Neuron (in vitro differentiated cells): ENCODE data around the gene DSTYK.
"Not testable (repeated sequence)": the region's sequence is repeated elsewhere in the genome, so short reads cannot be mapped to it uniquely, and the experiment has no call there.

Experiments used
- H2AFZ ChIP-seq: one replicate; pipeline ENCODE4 v1.6.1; 2013; ENCODE audit warnings: low read depth, mild to moderate bottlenecking, inconsistent platforms, low read length, moderate library complexity
- H3K27me3 ChIP-seq: one replicate; pipeline ENCODE4 v1.6.1; 2013; ENCODE audit warnings: low read length; ENCODE audit not compliant: insufficient read depth
- H3K36me3 ChIP-seq: one replicate; pipeline ENCODE4 v1.6.1; 2013; ENCODE audit warnings: low read length; ENCODE audit not compliant: insufficient read depth
- H3K4me1 ChIP-seq: one replicate; pipeline ENCODE4 v1.6.1; 2013; ENCODE audit warnings: low read length; ENCODE audit not compliant: insufficient read depth
- H3K4me3 ChIP-seq: 2 replicates; pipeline ENCODE4 v1.5.1; 2013; ENCODE audit warnings: mild to moderate bottlenecking, low read length, moderate library complexity
- H3K9me3 ChIP-seq: one replicate; pipeline ENCODE4 v1.6.1; 2013; ENCODE audit warnings: low read length

The DSTYK gene

GRCh38 chr1:205169248-205169647, 42.3 kb downstream of the DSTYK start:
- Histone ChIP-seq H3K36me3 (peaks cover 37% of the 10 kb centered on the region), H3K4me3 (no peak overlapping the region), H3K27me3 (no peaks in the 10 kb centered on the region), H3K9me3 (no peaks in the 10 kb centered on the region), H2AFZ (no peak overlapping the region), H3K4me1 (no peaks in the 10 kb centered on the region)

DNA sequence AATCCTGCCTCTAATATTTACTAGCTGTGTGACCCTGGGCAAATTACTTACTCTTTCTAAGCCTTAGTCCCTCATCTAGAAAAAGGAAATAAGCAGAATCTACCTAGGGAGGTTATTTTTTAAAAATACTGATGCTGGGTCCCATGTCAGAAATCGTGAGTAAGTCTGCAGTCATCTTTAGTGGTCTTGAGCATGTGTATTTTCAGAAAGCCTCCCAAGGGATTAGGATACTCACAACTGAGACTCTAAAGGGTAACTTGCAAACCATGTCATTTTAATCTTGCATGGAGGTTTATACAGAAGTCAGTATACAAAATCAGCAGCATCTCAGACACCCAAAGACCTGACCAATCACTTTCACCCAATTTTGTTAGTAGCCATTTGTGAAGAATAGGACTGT, 43.2 kb downstream of the DSTYK start:
- Histone ChIP-seq H3K27me3 (no peaks in the 10 kb centered on the region), H3K36me3 (peaks cover 41% of the 10 kb centered on the region), H3K9me3 (no peaks in the 10 kb centered on the region), H2AFZ (no peak overlapping the region), H3K4me1 (no peaks in the 10 kb centered on the region), H3K4me3 (no peak overlapping the region)

DNA sequence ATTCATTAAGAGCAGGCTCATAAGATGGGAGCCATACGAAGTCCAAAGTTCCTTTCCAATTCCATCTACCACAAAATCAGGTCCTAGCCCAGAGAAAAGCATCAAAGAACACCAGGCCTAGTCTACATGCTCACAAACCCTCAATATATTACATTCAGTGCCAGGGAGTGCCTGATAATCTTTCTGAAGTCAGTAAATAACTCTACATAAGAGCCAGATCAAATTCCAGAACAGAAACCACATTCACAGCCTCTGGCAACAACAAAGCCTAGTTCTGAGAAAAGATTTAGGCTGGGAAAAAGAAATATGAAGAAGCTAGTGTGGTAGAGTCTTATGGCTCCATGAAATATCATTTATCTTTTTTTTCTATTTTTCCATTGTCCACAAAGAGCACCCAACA, 49.2 kb downstream of the DSTYK start:
- Histone ChIP-seq H3K4me1 (no peaks in the 10 kb centered on the region), H3K4me3 (no peak overlapping the region), H3K27me3 (no peaks in the 10 kb centered on the region), H2AFZ (no peak overlapping the region), H3K36me3 (peaks cover 69% of the 10 kb centered on the region), H3K9me3 (peaks cover 4% of the 10 kb centered on the region)

GRCh38 chr1:205161076-205161475, 50.4 kb downstream of the DSTYK start:
- no peak overlapping the region for H2AFZ ChIP-seq
- peaks cover 11% of the 10 kb centered on the region for H3K9me3 ChIP-seq
- H3K27me3 ChIP-seq: no peaks in the 10 kb centered on the region
- H3K36me3 ChIP-seq: peaks cover 69% of the 10 kb centered on the region
- no peaks in the 10 kb centered on the region for H3K4me1 ChIP-seq
- H3K4me3 ChIP-seq: no peak overlapping the region

- H3K4me3 ChIP-seq: no peak overlapping the region
- no peak overlapping the region for H2AFZ ChIP-seq
- H3K4me1 ChIP-seq: no peaks in the 10 kb centered on the region
- H3K36me3 ChIP-seq: peaks cover 78% of the 10 kb centered on the region
- peaks cover 17% of the 10 kb centered on the region for H3K9me3 ChIP-seq
- no peaks in the 10 kb centered on the region for H3K27me3 ChIP-seq
Measured at GRCh38 chr1:205158048-205158616, 53.4 kb downstream of the DSTYK start.

GRCh38 chr1:205155665-205156377, 55.7 kb downstream of the DSTYK start:
- Histone ChIP-seq H3K9me3 (peaks cover 17% of the 10 kb centered on the region), H3K36me3 (peaks cover 63% of the 10 kb centered on the region)
- not testable (repeated sequence) for H3K4me1 ChIP-seq, H2AFZ ChIP-seq, H3K4me3 ChIP-seq, H3K27me3 ChIP-seq

DNA sequence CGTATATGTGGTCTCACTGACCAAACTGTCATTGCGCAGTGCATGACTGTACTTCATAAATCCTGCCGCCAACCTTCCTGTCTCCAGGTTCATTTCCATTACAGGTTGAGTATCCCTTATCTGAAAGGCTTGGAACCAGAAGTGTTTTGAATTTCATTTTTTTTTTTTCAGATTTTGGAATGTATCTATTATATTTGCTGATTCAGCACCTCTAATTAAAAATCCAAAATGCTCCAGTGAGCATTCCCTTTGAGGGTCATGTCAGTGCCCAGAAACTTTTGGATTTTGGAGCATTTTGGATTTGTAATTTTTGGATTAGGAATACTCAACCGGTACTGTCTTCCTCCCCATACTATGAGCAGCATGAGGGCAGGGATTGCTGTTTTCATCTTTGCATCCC, 59.0 kb downstream of the DSTYK start:
- Histone ChIP-seq H3K4me1 (no peaks in the 10 kb centered on the region), H3K9me3 (peaks cover 13% of the 10 kb centered on the region), H3K4me3 (no peak overlapping the region), H3K27me3 (no peaks in the 10 kb centered on the region), H3K36me3 (peaks cover 58% of the 10 kb centered on the region), H2AFZ (no peak overlapping the region)

DNA sequence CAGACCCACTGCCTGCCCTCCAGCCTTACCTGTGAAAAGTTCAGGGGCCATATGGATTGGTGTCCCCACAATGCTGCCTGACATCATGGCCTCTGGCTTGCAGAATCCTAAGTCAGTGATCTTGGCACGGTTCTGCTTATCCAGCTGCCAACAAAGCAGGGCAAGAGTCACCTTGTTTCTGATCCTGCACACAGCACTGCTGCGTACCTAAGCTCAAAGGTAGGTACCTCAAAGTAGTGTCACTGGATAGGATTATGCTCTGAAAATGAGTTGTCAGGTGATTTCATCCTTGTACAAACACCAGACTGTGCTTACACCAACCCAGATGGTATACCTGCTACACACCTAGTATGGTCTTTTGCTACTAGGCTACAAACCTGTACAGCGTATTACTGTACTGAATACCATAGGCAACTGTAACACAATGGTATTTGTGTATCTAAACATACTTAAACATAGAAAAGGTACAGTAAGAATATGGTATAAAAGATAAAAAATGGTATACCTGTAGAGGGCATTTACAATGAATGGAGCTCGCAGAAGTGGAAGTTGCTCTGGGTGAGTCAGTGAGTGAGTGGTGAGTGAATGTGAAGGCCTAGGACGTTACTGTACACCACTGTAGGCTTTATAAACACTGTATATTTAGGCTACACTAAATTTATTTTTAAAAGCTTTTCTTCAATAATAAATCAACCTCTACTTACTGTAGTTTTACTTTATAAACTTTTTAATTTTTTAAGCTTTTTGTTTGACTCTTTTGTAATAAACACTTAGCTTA, 60.7 kb downstream of the DSTYK start:
- Histone ChIP-seq H3K4me3 (no peak overlapping the region), H3K36me3 (peaks cover 52% of the 10 kb centered on the region), H3K27me3 (no peaks in the 10 kb centered on the region), H3K4me1 (no peaks in the 10 kb centered on the region), H2AFZ (no peak overlapping the region), H3K9me3 (peaks cover 3% of the 10 kb centered on the region)

DNA sequence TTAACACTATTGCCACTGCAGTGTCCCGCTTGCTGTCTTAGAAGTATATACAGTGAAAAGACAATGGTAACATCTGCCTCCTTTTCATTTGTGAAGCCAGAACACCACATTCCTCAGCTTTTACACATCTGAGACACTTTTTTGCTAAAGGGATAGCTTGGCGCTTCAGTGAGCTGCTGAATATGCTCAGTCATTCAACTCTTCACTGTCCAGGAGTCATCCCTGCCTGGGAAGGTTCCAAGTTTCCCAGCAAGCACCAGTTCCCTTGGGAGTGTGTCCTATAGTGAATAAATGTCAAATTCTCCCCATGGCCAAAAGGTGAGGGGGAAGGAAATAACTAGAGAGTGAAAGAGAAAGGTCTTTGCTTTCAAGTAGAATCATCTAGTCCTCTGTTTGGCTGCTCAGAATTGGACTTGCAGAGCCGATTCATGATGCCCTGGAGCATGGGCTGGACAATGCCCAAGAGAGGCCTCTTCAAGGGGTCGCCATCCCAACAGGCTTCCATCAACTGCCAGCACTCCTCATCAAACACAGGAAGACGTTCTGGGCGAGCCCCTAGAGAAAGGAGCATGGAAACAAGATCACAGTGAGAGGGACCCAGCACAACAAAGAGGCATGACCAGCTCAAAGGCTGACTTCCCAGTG, 64.2 kb downstream of the DSTYK start:
- Histone ChIP-seq H3K9me3 (no peaks in the 10 kb centered on the region), H3K4me3 (no peak overlapping the region), H3K4me1 (peaks cover 16% of the 10 kb centered on the region), H3K27me3 (no peaks in the 10 kb centered on the region), H3K36me3 (peaks cover 42% of the 10 kb centered on the region), H2AFZ (no peak overlapping the region)

DNA sequence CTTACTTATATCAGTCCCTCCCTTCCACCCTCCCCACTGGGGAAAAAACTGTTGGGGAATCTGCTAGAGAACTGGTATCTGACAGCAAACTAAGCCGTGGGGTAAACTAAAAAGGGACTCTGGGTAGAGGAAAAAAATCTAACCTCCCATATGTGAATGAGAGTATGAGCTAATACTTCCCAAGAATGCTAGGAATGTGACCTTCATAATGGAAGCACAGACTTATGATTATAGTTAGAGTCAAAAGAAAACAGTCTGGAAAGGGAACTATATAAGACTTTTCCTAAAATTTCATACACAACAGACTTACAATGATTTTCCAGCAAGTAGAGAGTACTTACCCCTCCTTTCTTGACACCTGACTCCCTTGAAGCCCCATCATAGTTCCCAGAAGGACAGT, 66.8 kb downstream of the DSTYK start:
- Histone ChIP-seq H3K4me1 (peaks cover 16% of the 10 kb centered on the region), H3K4me3 (no peak overlapping the region), H2AFZ (no peak overlapping the region), H3K36me3 (peaks cover 28% of the 10 kb centered on the region), H3K27me3 (no peaks in the 10 kb centered on the region), H3K9me3 (no peaks in the 10 kb centered on the region)

- no peaks in the 10 kb centered on the region for H3K9me3 ChIP-seq
- no peak overlapping the region for H3K4me3 ChIP-seq
- peaks cover 16% of the 10 kb centered on the region for H3K4me1 ChIP-seq
- H2AFZ ChIP-seq: no peak overlapping the region
- H3K36me3 ChIP-seq: peaks cover 22% of the 10 kb centered on the region
- H3K27me3 ChIP-seq: no peaks in the 10 kb centered on the region
Measured at GRCh38 chr1:205144046-205144720, 67.3 kb downstream of the DSTYK start.

DNA sequence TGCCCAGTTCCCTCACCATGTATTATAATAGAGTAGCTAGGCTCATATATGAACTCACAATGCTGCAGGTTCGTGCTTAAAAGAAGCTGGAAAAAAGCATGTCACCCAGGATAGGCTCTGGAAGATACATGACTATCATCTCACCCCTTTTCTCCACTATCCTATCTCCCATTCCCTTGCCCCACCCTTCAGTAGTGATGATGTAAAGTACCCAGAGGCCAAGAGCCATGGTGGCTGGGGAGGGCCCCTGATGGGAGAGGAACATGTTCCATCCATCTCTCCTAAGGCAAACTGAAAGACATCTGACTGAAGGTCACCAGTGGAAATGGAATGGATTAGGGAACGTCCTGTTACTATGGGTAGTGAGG, 69.4 kb downstream of the DSTYK start:
- Histone ChIP-seq H3K9me3 (no peaks in the 10 kb centered on the region), H3K4me3 (no peak overlapping the region), H3K36me3 (peaks cover 9% of the 10 kb centered on the region), H3K4me1 (peaks cover 16% of the 10 kb centered on the region), H2AFZ (no peak overlapping the region), H3K27me3 (no peaks in the 10 kb centered on the region)
